ENCODE measurements around the gene MVB12B. TPM values are rescaled to one million over a fixed set of nuclear protein-coding genes. Genes with fewer than 3 reads are reported as not detected.
A peak's percentile ranks its signal among the peaks of the same experiment; 100 is the strongest.

The MVB12B gene
- total RNA-seq, 1 donor from 2014 or later, result 47.8 TPM

DNA sequence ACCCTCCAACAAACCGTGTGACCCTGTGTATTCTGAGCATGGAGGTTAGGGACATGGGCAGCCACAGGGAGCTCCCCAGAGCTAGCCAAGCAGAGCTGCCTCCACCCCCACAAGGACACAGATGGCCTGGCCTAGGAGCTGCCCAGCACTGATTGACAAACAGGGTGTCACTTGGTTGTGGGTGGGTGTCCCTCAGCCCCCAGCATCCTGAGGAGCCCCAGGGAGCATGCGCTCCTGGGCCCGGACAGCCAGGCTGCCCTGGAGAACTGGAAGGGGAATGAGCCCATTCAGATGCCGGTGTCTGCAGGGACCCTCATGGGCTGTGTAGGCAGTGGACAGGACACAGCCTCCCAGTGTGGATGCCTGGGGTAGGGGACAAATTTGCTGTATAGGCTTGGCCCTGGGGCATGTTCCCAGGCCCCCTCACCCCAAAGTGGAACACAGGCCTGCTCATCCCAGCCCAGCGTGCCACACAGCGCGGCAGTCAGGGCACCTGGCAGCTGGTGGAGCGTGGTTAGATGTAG is 162.3 kb downstream of the MVB12B start:
- TF ChIP-seq, protein P1, sequence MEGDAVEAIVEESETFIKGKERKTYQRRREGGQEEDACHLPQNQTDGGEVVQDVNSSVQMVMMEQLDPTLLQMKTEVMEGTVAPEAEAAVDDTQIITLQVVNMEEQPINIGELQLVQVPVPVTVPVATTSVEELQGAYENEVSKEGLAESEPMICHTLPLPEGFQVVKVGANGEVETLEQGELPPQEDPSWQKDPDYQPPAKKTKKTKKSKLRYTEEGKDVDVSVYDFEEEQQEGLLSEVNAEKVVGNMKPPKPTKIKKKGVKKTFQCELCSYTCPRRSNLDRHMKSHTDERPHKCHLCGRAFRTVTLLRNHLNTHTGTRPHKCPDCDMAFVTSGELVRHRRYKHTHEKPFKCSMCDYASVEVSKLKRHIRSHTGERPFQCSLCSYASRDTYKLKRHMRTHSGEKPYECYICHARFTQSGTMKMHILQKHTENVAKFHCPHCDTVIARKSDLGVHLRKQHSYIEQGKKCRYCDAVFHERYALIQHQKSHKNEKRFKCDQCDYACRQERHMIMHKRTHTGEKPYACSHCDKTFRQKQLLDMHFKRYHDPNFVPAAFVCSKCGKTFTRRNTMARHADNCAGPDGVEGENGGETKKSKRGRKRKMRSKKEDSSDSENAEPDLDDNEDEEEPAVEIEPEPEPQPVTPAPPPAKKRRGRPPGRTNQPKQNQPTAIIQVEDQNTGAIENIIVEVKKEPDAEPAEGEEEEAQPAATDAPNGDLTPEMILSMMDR (IDR thresholded peaks at IDR 0.05), result no peak
- Histone ChIP-seq H3K4me1 (peaks cover 7% of the 10 kb centered on the region), H3K36me3 (peaks cover 14% of the 10 kb centered on the region), H3K9me3 (no peaks in the 10 kb centered on the region), H3K27me3 (ENCODE audit: low read depth) (no peaks in the 10 kb centered on the region), H3K4me3 (no peak overlapping the region), H3K27ac (no peak overlapping the region)
- ATAC-seq (peak in 1 of 2 donors; percentile 39), DNase-seq (peak; percentile 32)
- intact Hi-C loops (cut with DNase I), result no loop called here

DNA sequence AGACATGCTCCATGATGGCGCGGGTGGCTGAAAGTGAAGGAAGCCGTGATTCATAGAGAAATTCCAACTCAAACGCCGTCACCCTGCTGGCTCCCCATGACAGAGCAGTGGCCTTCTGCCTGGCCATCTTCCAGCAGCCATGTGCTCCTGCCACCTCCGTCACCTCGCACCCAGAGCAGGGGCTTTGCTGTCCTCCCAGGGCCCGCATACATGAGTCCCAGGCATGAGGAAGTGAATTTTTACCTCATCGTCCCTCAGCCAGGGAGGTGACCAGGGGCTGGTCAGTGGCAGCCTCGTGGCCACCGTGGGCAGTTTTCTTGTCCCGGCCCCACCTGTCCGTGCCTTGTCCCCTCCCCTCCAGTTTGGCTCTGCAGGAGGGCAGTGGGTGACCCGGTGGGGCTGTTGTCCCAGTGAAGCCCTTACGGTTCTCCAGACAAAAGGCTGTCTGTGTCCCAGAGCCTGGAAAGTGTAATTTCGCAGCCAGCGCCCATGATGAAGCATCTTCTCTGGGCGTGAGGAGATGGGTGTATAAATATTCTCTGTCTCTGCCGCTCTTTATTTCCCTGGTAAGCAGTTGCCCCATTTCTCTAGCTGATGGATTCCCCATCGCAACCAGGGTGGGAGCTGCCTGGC is 163.1 kb downstream of the MVB12B start:
- DNase-seq (peak; percentile 35), ATAC-seq (no peak)
- intact Hi-C loops (cut with DNase I), result loop anchor here (10.0 kb wide), 1 partner anchor 175 kb away; no protein-coding TSS in a partner anchor
- TF ChIP-seq, protein P1 (IDR thresholded peaks at IDR 0.05), result no peak
- no peak overlapping the region for H3K4me3 ChIP-seq
- H3K9me3 ChIP-seq, result no peaks in the 10 kb centered on the region
- no peak overlapping the region for H3K27ac ChIP-seq
- H3K27me3 ChIP-seq (ENCODE audit: low read depth), result no peaks in the 10 kb centered on the region
- H3K36me3 ChIP-seq, result peaks cover 11% of the 10 kb centered on the region
- peaks cover 7% of the 10 kb centered on the region for H3K4me1 ChIP-seq

DNA sequence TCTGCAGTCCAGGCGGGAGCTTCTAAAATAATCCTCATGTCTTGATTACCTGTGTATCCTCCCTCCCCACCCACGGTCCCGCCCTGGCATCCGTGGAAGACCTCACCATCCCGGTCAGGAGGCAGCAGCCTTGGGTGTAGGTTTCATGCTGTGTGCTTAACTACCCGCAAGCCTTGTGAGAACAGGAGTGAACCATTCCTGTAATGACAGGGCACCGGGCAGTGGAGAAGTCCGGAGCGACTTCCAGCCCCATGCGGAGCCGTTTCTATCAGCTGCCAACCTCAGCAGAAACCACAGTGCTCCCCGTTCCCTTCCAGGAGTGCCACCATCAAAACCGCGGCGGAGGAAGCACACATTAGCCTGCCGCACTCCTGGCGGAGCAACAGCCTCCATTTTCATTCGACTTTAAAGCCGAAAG is 163.6 kb downstream of the MVB12B start:
- intact Hi-C loops (cut with DNase I), result loop anchor here (10.0 kb wide), 1 partner anchor 175 kb away; no protein-coding TSS in a partner anchor
- Histone ChIP-seq H3K4me1 (peaks cover 7% of the 10 kb centered on the region), H3K9me3 (no peaks in the 10 kb centered on the region), H3K27me3 (ENCODE audit: low read depth) (no peaks in the 10 kb centered on the region), H3K36me3 (peaks cover 11% of the 10 kb centered on the region), H3K4me3 (no peak overlapping the region), H3K27ac (no peak overlapping the region)
- DNase-seq (peak; percentile 41), ATAC-seq (peak in 1 of 2 donors; percentile 43)
- TF ChIP-seq, protein P1 (IDR thresholded peaks at IDR 0.05), result no peak

DNA sequence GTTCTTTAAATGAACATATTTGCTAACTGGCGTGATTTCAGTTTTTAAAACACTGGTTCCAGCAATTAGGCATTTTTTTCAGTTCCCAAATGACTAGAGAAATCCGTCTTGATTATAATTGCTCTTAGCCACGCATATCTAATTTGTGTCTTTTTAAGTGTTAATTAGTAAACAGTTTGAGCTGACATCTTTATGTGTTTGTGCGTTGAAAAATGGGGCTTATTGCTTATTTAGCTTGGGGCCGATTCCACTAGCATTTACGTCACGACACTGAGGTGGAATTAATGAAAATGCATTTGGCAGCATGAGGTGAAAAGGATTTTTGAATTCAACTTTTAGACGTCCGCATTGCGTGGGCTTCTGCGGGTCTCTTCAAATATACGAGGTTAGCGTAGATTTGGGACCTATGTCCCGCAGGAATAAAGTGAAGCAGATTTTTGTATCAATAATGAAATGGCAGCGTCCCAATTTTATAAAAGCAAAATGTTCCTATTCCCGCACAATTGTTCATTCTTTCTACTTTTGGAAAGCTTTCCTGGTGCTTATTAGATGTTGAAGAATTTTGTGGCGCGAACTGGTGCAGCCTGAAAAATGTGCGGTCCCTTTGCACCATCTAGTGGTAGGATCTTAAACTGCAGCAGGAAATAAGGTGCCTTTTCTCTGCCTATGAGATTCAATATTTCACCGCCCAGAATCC is 164.4 kb downstream of the MVB12B start:
- ATAC-seq, result peak; percentile 66 to 78
- TF ChIP-seq, protein P1 (IDR thresholded peaks at IDR 0.05), result peak; percentile 92
- peaks cover 7% of the 10 kb centered on the region for H3K4me1 ChIP-seq
- no peak for DNase-seq
- no peak overlapping the region for H3K4me3 ChIP-seq
- H3K36me3 ChIP-seq, result peaks cover 11% of the 10 kb centered on the region
- no peaks in the 10 kb centered on the region for H3K9me3 ChIP-seq
- intact Hi-C loops (cut with DNase I), result loop anchor here (10.0 kb wide), 1 partner anchor 176 kb away; no protein-coding TSS in a partner anchor
- H3K27ac ChIP-seq, result no peak overlapping the region
- H3K27me3 ChIP-seq (ENCODE audit: low read depth), result no peaks in the 10 kb centered on the region

DNA sequence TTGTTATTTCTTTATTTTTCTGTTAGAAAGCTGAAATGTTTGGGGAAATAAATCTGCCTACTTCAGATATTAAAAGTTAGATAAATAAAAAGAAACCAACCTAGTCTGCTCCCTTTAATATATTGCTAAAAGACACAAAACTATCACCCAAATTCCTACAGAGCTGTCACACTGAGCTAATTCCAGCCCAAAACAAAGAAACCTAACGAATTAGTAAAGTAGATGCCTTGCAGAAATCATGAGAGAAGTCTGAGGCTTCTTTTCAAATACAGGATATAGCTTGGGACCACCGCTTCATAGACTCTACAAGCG is 164.9 kb downstream of the MVB12B start:
- intact Hi-C loops (cut with DNase I), result loop anchor here (10.0 kb wide), 1 partner anchor 177 kb away; no protein-coding TSS in a partner anchor
- Histone ChIP-seq H3K27me3 (ENCODE audit: low read depth) (no peaks in the 10 kb centered on the region), H3K9me3 (no peaks in the 10 kb centered on the region), H3K36me3 (peaks cover 7% of the 10 kb centered on the region), H3K4me3 (no peak overlapping the region), H3K27ac (no peak overlapping the region), H3K4me1 (peaks cover 7% of the 10 kb centered on the region)
- DNase-seq, result no peak
- no peak for ATAC-seq
- TF ChIP-seq, protein P1 (IDR thresholded peaks at IDR 0.05), result no peak
